ENCODE measurements around the gene LAMB4.

Gene LAMB4

GRCh38 chr7:108130261-108130660, at the start of gene LAMB4:
Gene LAMB4 (minus strand): TSS chr7:108130361. CDS start chr7:108123164, 7,197 bp downstream.
- TF ChIP-seq GATA2 (IDR thresholded peaks at IDR 0.05; ENCODE audit: low read depth, low read length) (no peak), GATA3 (IDR thresholded peaks at IDR 0.05; ENCODE audit: low read depth, low read length) (no peak)

- no peak for TF ChIP-seq GATA3 (IDR thresholded peaks at IDR 0.05; ENCODE audit: low read depth, low read length)
- TF ChIP-seq GATA2 (IDR thresholded peaks at IDR 0.05; ENCODE audit: low read depth, low read length) = no peak
Observed at GRCh38 chr7:108178398-108178797, 48.2 kb upstream of the LAMB4 start.

GRCh38 chr7:108171164-108171563, 41.0 kb upstream of the LAMB4 start:
- TF ChIP-seq GATA3 (IDR thresholded peaks at IDR 0.05; ENCODE audit: low read depth, low read length) = no peak

- TF ChIP-seq GATA3 (IDR thresholded peaks at IDR 0.05; ENCODE audit: low read depth, low read length) (no peak), GATA2 (IDR thresholded peaks at IDR 0.05; ENCODE audit: low read depth, low read length) (no peak)
Observed at GRCh38 chr7:108170251-108170650, 40.1 kb upstream of the LAMB4 start.

- TF ChIP-seq GATA2 (IDR thresholded peaks at IDR 0.05; ENCODE audit: low read depth, low read length) = no peak
- TF ChIP-seq GATA3 (IDR thresholded peaks at IDR 0.05; ENCODE audit: low read depth, low read length) = no peak
Observed at GRCh38 chr7:108167460-108167859, 37.3 kb upstream of the LAMB4 start.

- TF ChIP-seq GATA2 (IDR thresholded peaks at IDR 0.05; ENCODE audit: low read depth, low read length) = no peak
- no peak for TF ChIP-seq GATA3 (IDR thresholded peaks at IDR 0.05; ENCODE audit: low read depth, low read length)
Observed at GRCh38 chr7:108166687-108167086, 36.5 kb upstream of the LAMB4 start.

- TF ChIP-seq GATA2 (IDR thresholded peaks at IDR 0.05; ENCODE audit: low read depth, low read length) = no peak
- TF ChIP-seq GATA3 (IDR thresholded peaks at IDR 0.05; ENCODE audit: low read depth, low read length) = no peak
Observed at GRCh38 chr7:108165723-108166122, 35.6 kb upstream of the LAMB4 start.

GRCh38 chr7:108164946-108165345, 34.8 kb upstream of the LAMB4 start:
- no peak for TF ChIP-seq GATA2 (IDR thresholded peaks at IDR 0.05; ENCODE audit: low read depth, low read length)
- TF ChIP-seq GATA3 (IDR thresholded peaks at IDR 0.05; ENCODE audit: low read depth, low read length) = no peak

- TF ChIP-seq GATA2 (IDR thresholded peaks at IDR 0.05; ENCODE audit: low read depth, low read length) (no peak), GATA3 (IDR thresholded peaks at IDR 0.05; ENCODE audit: low read depth, low read length) (no peak)
Observed at GRCh38 chr7:108164342-108164741, 34.2 kb upstream of the LAMB4 start.

- no peak for TF ChIP-seq GATA2 (IDR thresholded peaks at IDR 0.05; ENCODE audit: low read depth, low read length)
- TF ChIP-seq GATA3 (IDR thresholded peaks at IDR 0.05; ENCODE audit: low read depth, low read length) = no peak
Observed at GRCh38 chr7:108158776-108159175, 28.6 kb upstream of the LAMB4 start.

- TF ChIP-seq GATA3 (IDR thresholded peaks at IDR 0.05; ENCODE audit: low read depth, low read length) (no peak), GATA2 (IDR thresholded peaks at IDR 0.05; ENCODE audit: low read depth, low read length) (no peak)
Observed at GRCh38 chr7:108157606-108158335, 27.6 kb upstream of the LAMB4 start.

GRCh38 chr7:108156897-108157605, 26.9 kb upstream of the LAMB4 start:
- no peak for TF ChIP-seq GATA3 (IDR thresholded peaks at IDR 0.05; ENCODE audit: low read depth, low read length)
- TF ChIP-seq GATA2 (IDR thresholded peaks at IDR 0.05; ENCODE audit: low read depth, low read length) = no peak

- no peak for TF ChIP-seq GATA3 (IDR thresholded peaks at IDR 0.05; ENCODE audit: low read depth, low read length)
- no peak for TF ChIP-seq GATA2 (IDR thresholded peaks at IDR 0.05; ENCODE audit: low read depth, low read length)
Observed at GRCh38 chr7:108152198-108152597, 22.0 kb upstream of the LAMB4 start.

- no peak for TF ChIP-seq GATA3 (IDR thresholded peaks at IDR 0.05; ENCODE audit: low read depth, low read length)
- TF ChIP-seq GATA2 (IDR thresholded peaks at IDR 0.05; ENCODE audit: low read depth, low read length) = no peak
Observed at GRCh38 chr7:108149908-108150307, 19.7 kb upstream of the LAMB4 start.

- TF ChIP-seq GATA3 (IDR thresholded peaks at IDR 0.05; ENCODE audit: low read depth, low read length) = no peak
- TF ChIP-seq GATA2 (IDR thresholded peaks at IDR 0.05; ENCODE audit: low read depth, low read length) = no peak
Observed at GRCh38 chr7:108149119-108149518, 19.0 kb upstream of the LAMB4 start.

Data from SH-SY5Y (cell line).